Right lobe of liver (tissue), 4 donors: Measurements from ENCODE around the gene ALG12.

Source experiments
- POLR2A ChIP-seq: fragments of 450-650 bp; IDR thresholded peaks from one replicate; pipeline ENCODE4 v1.6.1; 2017; ENCODE audit warnings: antibody characterized with exemption, mild to moderate bottlenecking
- TF ChIP-seq, protein P1 (sequence below), 4 donors: fragments of 200-600 bp in 3 of 4; fragments of 450-650 bp in 1 of 4; IDR thresholded peaks; one replicate each; pipeline versions ENCODE4 v1.5.1 to v1.8.0; 2016 to 2022; ENCODE audit warnings: antibody characterized with exemption in 4 of 4, mild to moderate bottlenecking in 2 of 4
- donor health status: DM: no; HTN: no; CAD: no.
- donor health status: DM: no; HTN: no; CAD: no.
- donor health status: DM: no; HTN: yes; CAD: no.

DNA sequence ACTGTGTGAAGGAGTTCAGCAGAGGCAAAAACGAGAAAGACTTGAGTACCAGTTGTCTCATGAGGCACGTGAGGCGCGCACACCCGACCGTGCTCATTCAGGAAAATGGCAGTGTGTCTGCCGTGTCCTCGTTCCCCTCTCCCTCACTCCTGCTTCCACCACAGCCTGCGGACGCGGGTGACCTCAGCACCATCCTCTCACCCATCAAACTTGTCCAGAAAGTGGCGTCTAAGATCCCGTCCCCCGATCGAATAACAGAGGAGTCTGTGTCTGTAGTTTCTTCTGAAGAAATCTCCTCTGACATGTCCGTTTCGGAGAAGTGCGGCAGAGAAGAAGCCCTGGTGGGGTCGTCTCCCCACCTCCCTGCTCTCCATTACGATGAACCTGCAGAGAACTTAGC lies 34.2 kb downstream of the ALG12 start:
- no peak for TF ChIP-seq POLR2A
- TF ChIP-seq, protein P1, sequence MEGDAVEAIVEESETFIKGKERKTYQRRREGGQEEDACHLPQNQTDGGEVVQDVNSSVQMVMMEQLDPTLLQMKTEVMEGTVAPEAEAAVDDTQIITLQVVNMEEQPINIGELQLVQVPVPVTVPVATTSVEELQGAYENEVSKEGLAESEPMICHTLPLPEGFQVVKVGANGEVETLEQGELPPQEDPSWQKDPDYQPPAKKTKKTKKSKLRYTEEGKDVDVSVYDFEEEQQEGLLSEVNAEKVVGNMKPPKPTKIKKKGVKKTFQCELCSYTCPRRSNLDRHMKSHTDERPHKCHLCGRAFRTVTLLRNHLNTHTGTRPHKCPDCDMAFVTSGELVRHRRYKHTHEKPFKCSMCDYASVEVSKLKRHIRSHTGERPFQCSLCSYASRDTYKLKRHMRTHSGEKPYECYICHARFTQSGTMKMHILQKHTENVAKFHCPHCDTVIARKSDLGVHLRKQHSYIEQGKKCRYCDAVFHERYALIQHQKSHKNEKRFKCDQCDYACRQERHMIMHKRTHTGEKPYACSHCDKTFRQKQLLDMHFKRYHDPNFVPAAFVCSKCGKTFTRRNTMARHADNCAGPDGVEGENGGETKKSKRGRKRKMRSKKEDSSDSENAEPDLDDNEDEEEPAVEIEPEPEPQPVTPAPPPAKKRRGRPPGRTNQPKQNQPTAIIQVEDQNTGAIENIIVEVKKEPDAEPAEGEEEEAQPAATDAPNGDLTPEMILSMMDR (IDR thresholded peaks at IDR 0.05): no peak
